ENCODE data around the gene PLCH1. TPM values are rescaled to one million over a fixed set of nuclear protein-coding genes. Genes with fewer than 3 reads are reported as not detected.
A peak's percentile ranks its signal among the peaks of the same experiment; 100 is the strongest.

The PLCH1 gene
- polyA plus RNA-seq, 1 experiment = 0.06 TPM

DNA sequence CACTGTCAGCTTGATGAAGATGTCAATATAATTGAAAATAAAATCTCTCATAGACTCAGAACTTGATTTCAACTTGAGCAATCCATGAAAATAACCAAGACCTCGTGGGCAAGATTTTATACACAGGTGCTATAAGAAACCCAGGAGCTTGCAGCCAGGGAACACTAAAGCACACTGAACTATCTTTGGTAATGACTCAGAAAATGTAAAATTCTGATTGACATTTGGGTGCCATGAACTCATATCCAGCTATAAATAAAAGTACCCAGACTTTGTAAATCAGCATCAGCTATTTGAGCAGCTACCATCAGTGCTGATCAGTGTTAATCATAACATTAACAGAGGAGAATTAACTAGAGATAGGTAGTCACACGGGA lies 61.5 kb downstream of the PLCH1 start:
- POLR2A ChIA-PET = no interaction called here
- Histone ChIP-seq H3K36me3 (ENCODE audit: control insufficient read depth, insufficient read depth, low read length) (no peaks in the 10 kb centered on the region), H3K4me3 (ENCODE audit: low read depth, low read length) (no peak overlapping the region), H3K27me3 (ENCODE audit: control insufficient read depth, insufficient read depth, low read length) (no peaks in the 10 kb centered on the region)
- DNase-seq (ENCODE audit: low read depth) = no peak
- TF ChIP-seq, protein P1, sequence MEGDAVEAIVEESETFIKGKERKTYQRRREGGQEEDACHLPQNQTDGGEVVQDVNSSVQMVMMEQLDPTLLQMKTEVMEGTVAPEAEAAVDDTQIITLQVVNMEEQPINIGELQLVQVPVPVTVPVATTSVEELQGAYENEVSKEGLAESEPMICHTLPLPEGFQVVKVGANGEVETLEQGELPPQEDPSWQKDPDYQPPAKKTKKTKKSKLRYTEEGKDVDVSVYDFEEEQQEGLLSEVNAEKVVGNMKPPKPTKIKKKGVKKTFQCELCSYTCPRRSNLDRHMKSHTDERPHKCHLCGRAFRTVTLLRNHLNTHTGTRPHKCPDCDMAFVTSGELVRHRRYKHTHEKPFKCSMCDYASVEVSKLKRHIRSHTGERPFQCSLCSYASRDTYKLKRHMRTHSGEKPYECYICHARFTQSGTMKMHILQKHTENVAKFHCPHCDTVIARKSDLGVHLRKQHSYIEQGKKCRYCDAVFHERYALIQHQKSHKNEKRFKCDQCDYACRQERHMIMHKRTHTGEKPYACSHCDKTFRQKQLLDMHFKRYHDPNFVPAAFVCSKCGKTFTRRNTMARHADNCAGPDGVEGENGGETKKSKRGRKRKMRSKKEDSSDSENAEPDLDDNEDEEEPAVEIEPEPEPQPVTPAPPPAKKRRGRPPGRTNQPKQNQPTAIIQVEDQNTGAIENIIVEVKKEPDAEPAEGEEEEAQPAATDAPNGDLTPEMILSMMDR (IDR thresholded peaks at IDR 0.05; ENCODE audit: insufficient read depth, low read depth, low read length) = no peak
- CTCF ChIA-PET = interaction anchor here (0.8 kb wide), 1 partner anchor 8 kb away, joined by 3 read pairs; no protein-coding TSS in a partner anchor

DNA sequence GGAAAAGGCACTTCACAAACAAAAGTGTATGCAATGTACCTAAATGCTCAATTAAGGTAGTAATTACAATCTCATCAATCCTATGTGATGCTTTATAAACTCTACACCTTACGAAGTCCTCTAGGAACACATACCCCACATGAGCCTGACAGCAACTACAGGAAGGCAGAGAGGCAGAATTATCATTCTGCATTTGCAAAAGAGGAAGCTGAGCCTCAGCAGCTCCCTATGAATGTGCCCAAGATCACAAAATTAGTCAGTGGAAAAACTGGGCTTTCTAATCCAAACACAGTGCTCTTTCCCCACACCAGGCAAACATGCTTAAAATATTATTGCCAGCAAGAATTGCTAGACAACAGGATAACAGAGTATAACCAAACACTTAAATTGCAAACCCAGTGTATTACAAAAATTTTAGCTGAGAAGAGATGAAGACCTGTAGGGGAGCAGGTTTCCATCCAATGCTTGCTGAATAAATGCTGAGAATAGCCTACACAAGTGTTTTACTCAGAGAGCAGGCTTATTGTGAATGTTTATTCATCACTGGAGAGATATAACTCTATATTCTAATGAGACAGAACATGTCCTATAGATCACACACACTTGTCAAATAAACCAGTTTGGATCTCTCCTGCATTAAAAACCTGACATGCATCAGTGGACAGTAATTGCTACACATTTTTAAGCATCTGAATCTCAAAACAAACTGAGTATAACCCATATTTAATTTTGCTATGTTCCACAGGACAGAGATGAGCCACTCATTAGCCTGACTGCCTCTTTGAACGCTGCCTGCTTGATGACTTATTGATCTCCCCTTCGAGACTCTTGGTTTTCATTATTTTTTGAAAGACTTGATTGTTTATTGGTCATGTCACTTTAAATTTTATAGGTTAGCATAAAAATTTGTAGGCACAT lies 62.2 kb downstream of the PLCH1 start:
- H3K27me3 ChIP-seq (ENCODE audit: control insufficient read depth, insufficient read depth, low read length) = no peaks in the 10 kb centered on the region
- DNase-seq (ENCODE audit: low read depth) = no peak
- TF ChIP-seq, protein P1 (IDR thresholded peaks at IDR 0.05; ENCODE audit: insufficient read depth, low read depth, low read length) = no peak
- H3K36me3 ChIP-seq (ENCODE audit: control insufficient read depth, insufficient read depth, low read length) = no peaks in the 10 kb centered on the region
- CTCF ChIA-PET = no interaction called here
- H3K4me3 ChIP-seq (ENCODE audit: low read depth, low read length) = no peak overlapping the region
- POLR2A ChIA-PET = no interaction called here

DNA sequence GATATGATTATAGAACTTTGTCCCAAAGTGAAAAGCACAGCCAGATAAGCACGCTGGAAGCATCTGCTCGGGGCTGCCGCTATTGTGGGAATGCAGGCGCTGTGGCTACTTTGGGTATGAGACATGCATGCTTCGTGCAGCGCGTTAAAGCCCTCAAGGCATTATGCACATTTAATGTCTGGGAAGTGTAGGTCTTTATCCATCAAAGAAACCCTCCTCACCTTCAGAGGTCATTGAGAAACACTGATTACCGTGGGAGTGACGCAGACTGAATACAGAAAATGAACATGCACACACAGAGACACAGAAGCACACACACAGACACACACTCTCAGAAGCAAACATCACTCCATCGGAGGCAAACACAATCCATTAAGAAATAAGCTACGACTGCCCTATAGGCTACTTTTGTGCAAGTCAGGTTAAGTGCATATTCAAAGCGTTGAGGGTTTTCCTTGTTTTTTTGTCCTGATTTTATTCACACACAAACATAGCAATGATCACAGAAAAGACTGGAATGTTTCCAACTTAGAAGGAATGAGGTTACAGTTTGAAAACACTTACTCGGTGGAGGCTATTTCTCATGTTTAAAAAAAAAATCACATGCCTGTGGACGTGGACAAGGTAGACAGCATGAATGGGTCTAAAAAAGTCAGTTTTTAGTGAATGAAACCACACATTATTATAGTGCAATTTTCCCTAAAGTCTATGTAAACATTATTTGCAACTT lies 68.5 kb downstream of the PLCH1 start:
- Histone ChIP-seq H3K36me3 (ENCODE audit: control insufficient read depth, insufficient read depth, low read length) (no peaks in the 10 kb centered on the region), H3K27me3 (ENCODE audit: control insufficient read depth, insufficient read depth, low read length) (no peaks in the 10 kb centered on the region), H3K4me3 (ENCODE audit: low read depth, low read length) (peak overlapping the region; percentile 28; the same call in 1 of the 2 replicates)
- CTCF ChIA-PET = interaction anchor here (1.7 kb wide), 1 partner anchor 294 kb away, joined by 6 read pairs; no protein-coding TSS in a partner anchor
- peak; percentile 49 for DNase-seq (ENCODE audit: low read depth)
- POLR2A ChIA-PET = no interaction called here
- TF ChIP-seq, protein P1 (IDR thresholded peaks at IDR 0.05; ENCODE audit: insufficient read depth, low read depth, low read length) = no peak

DNA sequence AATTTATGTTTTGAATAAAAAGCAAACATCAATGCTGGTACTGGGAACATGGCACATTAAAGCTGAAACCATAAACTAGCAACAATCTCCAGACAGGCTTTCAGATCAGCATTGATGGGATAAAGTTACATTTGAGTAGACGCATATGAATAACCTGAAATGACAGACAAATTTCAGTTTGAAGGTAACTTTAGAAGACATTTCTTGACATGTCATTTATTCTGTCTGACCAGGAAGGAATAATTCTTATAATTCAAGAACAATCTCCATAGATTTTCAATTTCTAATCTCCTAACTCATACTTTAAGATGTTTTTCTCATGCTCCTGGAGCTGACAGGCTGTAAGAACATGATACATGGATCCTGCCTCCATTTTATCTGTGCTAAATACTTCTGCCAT lies 69.8 kb downstream of the PLCH1 start:
- H3K36me3 ChIP-seq (ENCODE audit: control insufficient read depth, insufficient read depth, low read length) = no peaks in the 10 kb centered on the region
- POLR2A ChIA-PET = no interaction called here
- no peaks in the 10 kb centered on the region for H3K27me3 ChIP-seq (ENCODE audit: control insufficient read depth, insufficient read depth, low read length)
- H3K4me3 ChIP-seq (ENCODE audit: low read depth, low read length) = no peak overlapping the region
- CTCF ChIA-PET = interaction anchor here (0.5 to 0.6 kb wide), 2 partner anchors 9 to 323 kb away, joined by 3 read pairs; no protein-coding TSS in a partner anchor
- TF ChIP-seq, protein P1 (IDR thresholded peaks at IDR 0.05; ENCODE audit: insufficient read depth, low read depth, low read length) = no peak
- no peak for DNase-seq (ENCODE audit: low read depth)

DNA sequence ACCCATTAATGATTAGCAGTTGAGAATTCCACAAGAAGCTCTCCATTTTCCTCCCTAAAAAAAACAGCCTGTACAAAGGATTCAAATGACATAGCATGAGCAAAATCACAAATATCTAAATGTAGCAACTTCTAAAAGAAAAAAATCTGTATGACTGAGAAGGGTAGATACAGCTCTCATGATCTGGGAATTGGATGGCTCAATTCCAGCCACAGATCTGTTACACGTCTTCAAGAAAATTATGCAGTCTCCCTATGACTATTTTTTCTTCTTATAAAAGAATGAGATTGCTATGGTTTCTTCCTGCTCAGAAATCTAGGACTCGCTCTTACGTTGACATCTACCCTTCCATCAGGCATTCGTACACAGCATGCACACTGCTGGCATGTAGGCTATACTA lies 71.5 kb downstream of the PLCH1 start:
- ChIA-PET CTCF (interaction anchor here (1.5 kb wide), 1 partner anchor 291 kb away, joined by 3 read pairs; no protein-coding TSS in a partner anchor), POLR2A (no interaction called here)
- no peak for DNase-seq (ENCODE audit: low read depth)
- H3K27me3 ChIP-seq (ENCODE audit: control insufficient read depth, insufficient read depth, low read length) = 0 out of 2 replicates have a peak, but pooled peaks cover 1% of the 10 kb centered on the region
- H3K36me3 ChIP-seq (ENCODE audit: control insufficient read depth, insufficient read depth, low read length) = no peaks in the 10 kb centered on the region
- no peak overlapping the region for H3K4me3 ChIP-seq (ENCODE audit: low read depth, low read length)
- TF ChIP-seq, protein P1 (IDR thresholded peaks at IDR 0.05; ENCODE audit: insufficient read depth, low read depth, low read length) = no peak

Data from BJ (cell line).